Daoy (cell line): Measurements from ENCODE around the gene RPS28. TPM values are rescaled to one million over a fixed set of nuclear protein-coding genes. Genes with fewer than 3 reads are reported as not detected.

Experiments
- total RNA-seq: library from RNA; depleted of rRNA; stranded (reverse); fragments of >200 nt; shearing (Covaris generic); gene quantifications from 2 replicates; pipeline ENCODE4 v1.2.3, GENCODE V29; 2014; rRNA removed

Gene RPS28
- total RNA-seq, 1 experiment from 2014 or later: 153 TPM

Other genes starting within 250 kb of the RPS28 start
- gene FBN3, start 171.9 kb upstream of the RPS28 start, total RNA-seq: not detected in 2 replicates
- 12.1 and 14.6 TPM in 2 replicates for gene CERS4, start 112.1 kb upstream of the RPS28 start, total RNA-seq
- gene CD320, start 13.1 kb upstream of the RPS28 start, total RNA-seq: 108 TPM in 2 replicates
- gene NDUFA7, start 121 bp upstream of the RPS28 start, total RNA-seq: 17.0 and 22.6 TPM in 2 replicates
- 0.40 TPM in 1 of 2 replicates, not detected in the other for gene KANK3, start 21.8 kb downstream of the RPS28 start, total RNA-seq
- 0.86 TPM in 1 of 2 replicates, not detected in the other for gene ANGPTL4, start 42.7 kb downstream of the RPS28 start, total RNA-seq
- 3.5 and 9.0 TPM in 2 replicates for gene RAB11B, start 68.9 kb downstream of the RPS28 start, total RNA-seq
- 12.3 and 17.8 TPM in 2 replicates for gene MARCHF2, start 91.8 kb downstream of the RPS28 start, total RNA-seq
- 140 and 162 TPM in 2 replicates for gene HNRNPM, start 123.5 kb downstream of the RPS28 start, total RNA-seq
- gene PRAM1, start 181.1 kb downstream of the RPS28 start, total RNA-seq: not detected in 2 replicates
- gene ZNF414, start 192.7 kb downstream of the RPS28 start, total RNA-seq: 5.7 and 6.8 TPM in 2 replicates